DOHH2 (cell line): ENCODE measurements around the gene AGFG1.

ENCODE experiments used
- CTCF ChIP-seq: fragments of 200-600 bp; sonication (generic); IDR thresholded peaks from one replicate; pipeline ENCODE4 v1.5.1; 2014; ENCODE audit warnings: antibody characterized with exemption, mild to moderate bottlenecking, low read depth, low read length; ENCODE audit not compliant: poor library complexity, severe bottlenecking
- EZH2phosphoT487 ChIP-seq: fragments of 200-600 bp; sonication (generic); IDR thresholded peaks from 2 replicates; pipeline ENCODE4 v1.6.1; 2017; ENCODE audit warnings: borderline replicate concordance, mild to moderate bottlenecking, antibody characterized with exemption, low read length, moderate library complexity, mixed read lengths

GRCh38 chr2:227511955-227512354 lies 40.0 kb downstream of the AGFG1 start:
- no peak for TF ChIP-seq CTCF
- no peak for TF ChIP-seq EZH2phosphoT487
